Measurements from ENCODE around the gene ABRACL.
"Not testable (repeated sequence)": the region's sequence is repeated elsewhere in the genome, so short reads cannot be mapped to it uniquely, and the experiment has no call there.

Gene ABRACL

DNA sequence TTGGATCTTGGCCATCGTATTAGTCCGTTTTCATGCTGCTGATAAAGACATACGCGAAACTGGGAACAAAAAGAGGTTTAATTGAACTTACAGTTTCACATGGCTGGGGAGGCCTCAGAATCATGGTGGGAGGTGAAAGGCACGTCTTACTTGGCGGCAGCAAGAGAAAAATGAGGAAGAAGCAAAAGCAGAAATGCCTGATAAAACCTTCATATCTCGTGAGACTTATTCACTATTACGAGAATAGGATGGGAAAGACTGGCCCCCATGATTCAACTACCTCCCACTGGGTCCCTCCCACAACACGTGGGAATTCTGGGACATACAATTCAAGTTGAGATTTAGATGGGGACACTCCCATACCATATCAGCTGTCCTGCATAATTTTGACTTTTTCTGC is 20.4 kb upstream of the ABRACL start:
- Histone ChIP-seq H3K9me3 (ENCODE audit: control insufficient read depth, low read length) (no peaks in the 10 kb centered on the region), H3K36me3 (ENCODE audit: control insufficient read depth, insufficient read depth, low read length) (no peaks in the 10 kb centered on the region), H3K27ac (ENCODE audit: insufficient read depth, low read length, poor library complexity, severe bottlenecking) (no peak overlapping the region), H3K4me1 (ENCODE audit: control insufficient read depth, insufficient read depth, low read length, poor library complexity, severe bottlenecking) (no peaks in the 10 kb centered on the region), H3K4me3 (ENCODE audit: insufficient read depth, low read depth, low read length, poor library complexity, severe bottlenecking) (no peak overlapping the region), H3K27me3 (replicated peaks; ENCODE audit: control insufficient read depth, insufficient read depth, low read length, poor library complexity, severe bottlenecking) (no peaks in the 10 kb centered on the region)
- DNase-seq, result no peak

DNA sequence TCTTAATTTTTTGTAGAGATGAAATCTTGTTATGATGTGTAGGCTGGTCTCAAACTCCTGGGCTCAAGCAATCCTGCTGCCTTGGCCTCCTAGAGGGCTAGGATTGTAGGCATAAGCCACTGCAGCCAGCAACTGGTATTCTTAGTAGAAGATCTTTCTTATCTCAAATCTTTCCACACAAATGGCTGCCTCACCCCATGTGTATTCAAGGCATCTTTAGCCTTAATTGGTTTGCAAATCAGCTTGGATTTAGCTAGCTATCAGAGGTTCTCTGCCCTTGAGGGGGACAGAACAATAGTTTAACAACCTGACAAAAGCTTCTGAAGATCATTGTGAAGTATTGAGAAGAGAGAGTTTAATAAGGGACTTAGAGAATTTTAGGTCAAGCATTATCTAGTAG is 17.9 kb upstream of the ABRACL start:
- H3K4me3 ChIP-seq (ENCODE audit: insufficient read depth, low read depth, low read length, poor library complexity, severe bottlenecking), result no peak overlapping the region

DNA sequence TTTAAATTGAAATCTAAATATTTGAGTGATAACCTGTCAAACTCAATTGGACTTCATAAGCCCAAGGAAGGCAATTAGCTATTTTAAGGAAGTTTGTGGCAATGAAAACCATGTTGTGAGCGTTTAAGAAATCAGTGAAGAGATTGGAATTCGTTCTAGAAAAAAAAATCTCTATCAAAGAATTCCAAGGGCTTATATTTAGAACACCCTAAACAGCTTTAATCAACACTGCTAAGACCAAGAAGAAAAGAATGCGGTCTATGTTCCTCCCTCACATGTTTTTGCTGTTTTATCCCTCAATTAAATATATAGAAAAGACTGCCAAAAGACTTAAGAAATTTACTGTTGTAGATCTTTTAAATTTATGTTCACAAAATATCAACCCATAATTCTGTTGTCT is 16.6 kb upstream of the ABRACL start:
- no peak overlapping the region for H3K4me3 ChIP-seq (ENCODE audit: insufficient read depth, low read depth, low read length, poor library complexity, severe bottlenecking)
- no peaks in the 10 kb centered on the region for H3K36me3 ChIP-seq (ENCODE audit: control insufficient read depth, insufficient read depth, low read length)
- H3K9me3 ChIP-seq (ENCODE audit: control insufficient read depth, low read length), result no peaks in the 10 kb centered on the region
- H3K27ac ChIP-seq (ENCODE audit: insufficient read depth, low read length, poor library complexity, severe bottlenecking), result no peak overlapping the region
- DNase-seq, result no peak
- H3K4me1 ChIP-seq (ENCODE audit: control insufficient read depth, insufficient read depth, low read length, poor library complexity, severe bottlenecking), result no peaks in the 10 kb centered on the region
- no peaks in the 10 kb centered on the region for H3K27me3 ChIP-seq (replicated peaks; ENCODE audit: control insufficient read depth, insufficient read depth, low read length, poor library complexity, severe bottlenecking)

More for the DNA sequence above, 17.9 kb upstream of the ABRACL start:
- Histone ChIP-seq H3K27ac (ENCODE audit: insufficient read depth, low read length, poor library complexity, severe bottlenecking) (no peak overlapping the region), H3K4me1 (ENCODE audit: control insufficient read depth, insufficient read depth, low read length, poor library complexity, severe bottlenecking) (no peaks in the 10 kb centered on the region), H3K36me3 (ENCODE audit: control insufficient read depth, insufficient read depth, low read length) (no peaks in the 10 kb centered on the region), H3K27me3 (replicated peaks; ENCODE audit: control insufficient read depth, insufficient read depth, low read length, poor library complexity, severe bottlenecking) (no peaks in the 10 kb centered on the region), H3K9me3 (ENCODE audit: control insufficient read depth, low read length) (no peaks in the 10 kb centered on the region)
- no peak for DNase-seq

DNA sequence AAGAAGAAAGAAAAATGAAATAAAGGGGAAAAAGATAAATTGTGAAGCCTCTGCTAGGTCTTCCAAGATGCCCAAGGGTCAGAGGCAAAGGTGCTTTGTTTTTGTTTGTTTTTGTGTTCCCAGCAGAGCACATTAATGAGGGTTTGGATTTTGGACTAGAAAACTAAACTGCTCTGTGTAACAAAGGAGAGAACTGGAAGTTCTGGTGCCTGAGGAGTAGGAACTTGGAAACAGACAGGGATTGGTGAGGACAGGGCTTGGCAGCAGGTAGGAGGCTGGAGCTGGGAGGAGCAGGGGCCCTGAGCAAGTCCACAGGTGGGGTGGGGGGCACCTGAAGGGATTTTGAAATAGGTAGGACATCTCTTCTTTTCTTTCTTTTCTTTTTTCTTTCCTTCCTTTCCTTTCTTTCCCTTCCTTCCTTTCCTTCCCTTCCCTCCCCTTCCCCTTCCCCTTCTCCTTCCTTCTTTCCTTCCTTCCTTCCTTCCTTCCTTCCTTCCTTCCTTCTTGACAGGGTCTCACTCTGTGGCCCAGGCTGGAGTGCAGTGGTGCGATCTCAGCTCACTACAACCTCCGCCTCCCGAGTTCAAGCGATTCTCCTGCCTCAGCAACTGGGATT is 15.3 kb upstream of the ABRACL start:
- H3K9me3 ChIP-seq (ENCODE audit: control insufficient read depth, low read length), result no peaks in the 10 kb centered on the region
- H3K4me3 ChIP-seq (ENCODE audit: insufficient read depth, low read depth, low read length, poor library complexity, severe bottlenecking), result no peak overlapping the region
- H3K27ac ChIP-seq (ENCODE audit: insufficient read depth, low read length, poor library complexity, severe bottlenecking), result no peak overlapping the region
- no peaks in the 10 kb centered on the region for H3K27me3 ChIP-seq (replicated peaks; ENCODE audit: control insufficient read depth, insufficient read depth, low read length, poor library complexity, severe bottlenecking)
- no peaks in the 10 kb centered on the region for H3K4me1 ChIP-seq (ENCODE audit: control insufficient read depth, insufficient read depth, low read length, poor library complexity, severe bottlenecking)
- H3K36me3 ChIP-seq (ENCODE audit: control insufficient read depth, insufficient read depth, low read length), result no peaks in the 10 kb centered on the region
- DNase-seq, result no peak

GRCh38 chr6:139014945-139015344 is 13.6 kb upstream of the ABRACL start:
- Histone ChIP-seq H3K4me1 (ENCODE audit: control insufficient read depth, insufficient read depth, low read length, poor library complexity, severe bottlenecking) (no peaks in the 10 kb centered on the region), H3K9me3 (ENCODE audit: control insufficient read depth, low read length) (no peaks in the 10 kb centered on the region), H3K36me3 (ENCODE audit: control insufficient read depth, insufficient read depth, low read length) (no peaks in the 10 kb centered on the region), H3K27ac (ENCODE audit: insufficient read depth, low read length, poor library complexity, severe bottlenecking) (no peak overlapping the region), H3K27me3 (replicated peaks; ENCODE audit: control insufficient read depth, insufficient read depth, low read length, poor library complexity, severe bottlenecking) (no peaks in the 10 kb centered on the region), H3K4me3 (ENCODE audit: insufficient read depth, low read depth, low read length, poor library complexity, severe bottlenecking) (no peak overlapping the region)
- DNase-seq, result no peak

- no peaks in the 10 kb centered on the region for H3K4me1 ChIP-seq (ENCODE audit: control insufficient read depth, insufficient read depth, low read length, poor library complexity, severe bottlenecking)
- H3K27ac ChIP-seq (ENCODE audit: insufficient read depth, low read length, poor library complexity, severe bottlenecking), result no peak overlapping the region
- H3K27me3 ChIP-seq (replicated peaks; ENCODE audit: control insufficient read depth, insufficient read depth, low read length, poor library complexity, severe bottlenecking), result no peaks in the 10 kb centered on the region
- no peaks in the 10 kb centered on the region for H3K9me3 ChIP-seq (ENCODE audit: control insufficient read depth, low read length)
- H3K36me3 ChIP-seq (ENCODE audit: control insufficient read depth, insufficient read depth, low read length), result no peaks in the 10 kb centered on the region
- no peak for DNase-seq
- no peak overlapping the region for H3K4me3 ChIP-seq (ENCODE audit: insufficient read depth, low read depth, low read length, poor library complexity, severe bottlenecking)
Observed at GRCh38 chr6:139016337-139017213, 12.0 kb upstream of the ABRACL start.

DNA sequence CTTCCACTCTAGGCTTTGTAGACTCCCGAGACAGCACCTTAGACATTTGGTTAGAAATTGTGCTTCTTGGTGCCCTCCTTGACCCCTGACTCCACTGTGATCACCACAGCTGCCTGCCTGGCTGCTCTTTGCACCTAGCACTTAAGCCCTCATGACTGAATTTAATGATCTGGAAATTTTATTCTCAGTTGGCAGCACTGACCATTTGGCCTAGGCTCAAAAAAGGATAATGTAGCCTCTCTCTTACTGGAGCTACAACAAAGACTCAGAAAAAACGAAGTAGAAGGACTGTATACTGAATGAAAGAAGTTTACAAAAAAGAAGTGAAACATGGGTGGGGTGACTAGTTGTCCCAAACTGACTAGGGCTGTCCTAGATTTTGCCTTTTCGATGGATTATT is 11.3 kb upstream of the ABRACL start:
- H3K4me3 ChIP-seq (ENCODE audit: insufficient read depth, low read depth, low read length, poor library complexity, severe bottlenecking), result no peak overlapping the region
- DNase-seq, result no peak
- H3K9me3 ChIP-seq (ENCODE audit: control insufficient read depth, low read length), result no peaks in the 10 kb centered on the region
- H3K4me1 ChIP-seq (ENCODE audit: control insufficient read depth, insufficient read depth, low read length, poor library complexity, severe bottlenecking), result no peaks in the 10 kb centered on the region
- H3K27me3 ChIP-seq (replicated peaks; ENCODE audit: control insufficient read depth, insufficient read depth, low read length, poor library complexity, severe bottlenecking), result no peaks in the 10 kb centered on the region
- no peaks in the 10 kb centered on the region for H3K36me3 ChIP-seq (ENCODE audit: control insufficient read depth, insufficient read depth, low read length)
- no peak overlapping the region for H3K27ac ChIP-seq (ENCODE audit: insufficient read depth, low read length, poor library complexity, severe bottlenecking)

- H3K4me1 ChIP-seq (ENCODE audit: control insufficient read depth, insufficient read depth, low read length, poor library complexity, severe bottlenecking), result no peaks in the 10 kb centered on the region
- H3K36me3 ChIP-seq (ENCODE audit: control insufficient read depth, insufficient read depth, low read length), result no peaks in the 10 kb centered on the region
- H3K27ac ChIP-seq (ENCODE audit: insufficient read depth, low read length, poor library complexity, severe bottlenecking), result no peak overlapping the region
- H3K4me3 ChIP-seq (ENCODE audit: insufficient read depth, low read depth, low read length, poor library complexity, severe bottlenecking), result no peak overlapping the region
- no peak for DNase-seq
- no peaks in the 10 kb centered on the region for H3K27me3 ChIP-seq (replicated peaks; ENCODE audit: control insufficient read depth, insufficient read depth, low read length, poor library complexity, severe bottlenecking)
- H3K9me3 ChIP-seq (ENCODE audit: control insufficient read depth, low read length), result no peaks in the 10 kb centered on the region
Observed at GRCh38 chr6:139019722-139020121, 8.8 kb upstream of the ABRACL start.

- H3K4me3 ChIP-seq (ENCODE audit: insufficient read depth, low read depth, low read length, poor library complexity, severe bottlenecking), result no peak overlapping the region
- DNase-seq, result no peak
Observed at GRCh38 chr6:139020689-139021088, 7.9 kb upstream of the ABRACL start.

GRCh38 chr6:139025416-139025815 is 3.1 kb upstream of the ABRACL start:
- H3K27ac ChIP-seq (ENCODE audit: insufficient read depth, low read length, poor library complexity, severe bottlenecking); DNase-seq; H3K27me3 ChIP-seq (replicated peaks; ENCODE audit: control insufficient read depth, insufficient read depth, low read length, poor library complexity, severe bottlenecking); H3K4me3 ChIP-seq (ENCODE audit: insufficient read depth, low read depth, low read length, poor library complexity, severe bottlenecking); H3K9me3 ChIP-seq (ENCODE audit: control insufficient read depth, low read length); H3K36me3 ChIP-seq (ENCODE audit: control insufficient read depth, insufficient read depth, low read length): not testable (repeated sequence)
- H3K4me1 ChIP-seq (ENCODE audit: control insufficient read depth, insufficient read depth, low read length, poor library complexity, severe bottlenecking), result peaks cover 15% of the 10 kb centered on the region

More at GRCh38 chr6:139020689-139021088, 7.9 kb upstream of the ABRACL start:
- Histone ChIP-seq H3K36me3 (ENCODE audit: control insufficient read depth, insufficient read depth, low read length) (no peaks in the 10 kb centered on the region), H3K4me1 (ENCODE audit: control insufficient read depth, insufficient read depth, low read length, poor library complexity, severe bottlenecking) (no peaks in the 10 kb centered on the region), H3K27me3 (replicated peaks; ENCODE audit: control insufficient read depth, insufficient read depth, low read length, poor library complexity, severe bottlenecking) (no peaks in the 10 kb centered on the region), H3K9me3 (ENCODE audit: control insufficient read depth, low read length) (no peaks in the 10 kb centered on the region), H3K27ac (ENCODE audit: insufficient read depth, low read length, poor library complexity, severe bottlenecking) (no peak overlapping the region)
